ENCODE results near the gene KCNQ5.

DNA sequence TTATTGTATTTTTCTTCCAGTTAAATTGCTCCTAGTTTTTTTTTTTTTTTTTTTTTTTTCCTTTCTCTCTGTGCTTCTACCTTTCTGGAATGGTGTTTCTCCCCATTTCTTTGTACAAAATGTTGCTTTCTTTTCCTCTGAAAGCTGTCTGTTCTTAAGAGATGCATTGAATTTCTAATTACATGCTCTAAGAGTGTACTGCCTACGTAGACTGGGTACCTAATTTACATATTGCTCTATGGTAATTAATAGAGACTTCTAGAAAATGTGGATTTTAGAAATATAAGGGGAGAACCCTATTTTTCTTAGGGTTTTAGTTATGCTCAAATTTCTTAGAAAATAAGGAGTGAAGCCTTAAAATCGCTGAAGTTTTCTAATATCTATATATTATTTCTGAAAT is 13.8 kb downstream of the KCNQ5 start:
- no peak for TF ChIP-seq POLR2A (IDR thresholded peaks at IDR 0.05)
- TF ChIP-seq, protein P1, sequence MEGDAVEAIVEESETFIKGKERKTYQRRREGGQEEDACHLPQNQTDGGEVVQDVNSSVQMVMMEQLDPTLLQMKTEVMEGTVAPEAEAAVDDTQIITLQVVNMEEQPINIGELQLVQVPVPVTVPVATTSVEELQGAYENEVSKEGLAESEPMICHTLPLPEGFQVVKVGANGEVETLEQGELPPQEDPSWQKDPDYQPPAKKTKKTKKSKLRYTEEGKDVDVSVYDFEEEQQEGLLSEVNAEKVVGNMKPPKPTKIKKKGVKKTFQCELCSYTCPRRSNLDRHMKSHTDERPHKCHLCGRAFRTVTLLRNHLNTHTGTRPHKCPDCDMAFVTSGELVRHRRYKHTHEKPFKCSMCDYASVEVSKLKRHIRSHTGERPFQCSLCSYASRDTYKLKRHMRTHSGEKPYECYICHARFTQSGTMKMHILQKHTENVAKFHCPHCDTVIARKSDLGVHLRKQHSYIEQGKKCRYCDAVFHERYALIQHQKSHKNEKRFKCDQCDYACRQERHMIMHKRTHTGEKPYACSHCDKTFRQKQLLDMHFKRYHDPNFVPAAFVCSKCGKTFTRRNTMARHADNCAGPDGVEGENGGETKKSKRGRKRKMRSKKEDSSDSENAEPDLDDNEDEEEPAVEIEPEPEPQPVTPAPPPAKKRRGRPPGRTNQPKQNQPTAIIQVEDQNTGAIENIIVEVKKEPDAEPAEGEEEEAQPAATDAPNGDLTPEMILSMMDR (IDR thresholded peaks at IDR 0.05) = no peak
